HFF-Myc (cell line): Measurements from ENCODE around the gene MAST3.
A peak's percentile ranks its signal among the peaks of the same experiment; 100 is the strongest.
"Not testable (repeated sequence)": the region's sequence is repeated elsewhere in the genome, so short reads cannot be mapped to it uniquely, and the experiment has no call there.

Source experiments
- DNase-seq: peaks from one replicate; pipeline ENCODE4 v3.0.0-alpha.2; 2011; ENCODE audit warnings: low read depth; ENCODE audit errors: extremely low read depth
- H3K4me3 ChIP-seq: replicated peaks from 2 replicates; pipeline ENCODE4 v1.5.1; 2011; ENCODE audit warnings: low read depth, mild to moderate bottlenecking, control low read depth, low read length
- TF ChIP-seq, protein P1 (sequence below): IDR thresholded peaks from 2 replicates; pipeline ENCODE4 v1.5.1; 2012; ENCODE audit warnings: mild to moderate bottlenecking, low read depth, low read length, control low read depth; ENCODE audit errors: missing control alignments

MAST3 gene

GRCh38 chr19:18101268-18101667 is 3.7 kb downstream of the MAST3 start:
- DNase-seq: no peak
- TF ChIP-seq, protein P1, sequence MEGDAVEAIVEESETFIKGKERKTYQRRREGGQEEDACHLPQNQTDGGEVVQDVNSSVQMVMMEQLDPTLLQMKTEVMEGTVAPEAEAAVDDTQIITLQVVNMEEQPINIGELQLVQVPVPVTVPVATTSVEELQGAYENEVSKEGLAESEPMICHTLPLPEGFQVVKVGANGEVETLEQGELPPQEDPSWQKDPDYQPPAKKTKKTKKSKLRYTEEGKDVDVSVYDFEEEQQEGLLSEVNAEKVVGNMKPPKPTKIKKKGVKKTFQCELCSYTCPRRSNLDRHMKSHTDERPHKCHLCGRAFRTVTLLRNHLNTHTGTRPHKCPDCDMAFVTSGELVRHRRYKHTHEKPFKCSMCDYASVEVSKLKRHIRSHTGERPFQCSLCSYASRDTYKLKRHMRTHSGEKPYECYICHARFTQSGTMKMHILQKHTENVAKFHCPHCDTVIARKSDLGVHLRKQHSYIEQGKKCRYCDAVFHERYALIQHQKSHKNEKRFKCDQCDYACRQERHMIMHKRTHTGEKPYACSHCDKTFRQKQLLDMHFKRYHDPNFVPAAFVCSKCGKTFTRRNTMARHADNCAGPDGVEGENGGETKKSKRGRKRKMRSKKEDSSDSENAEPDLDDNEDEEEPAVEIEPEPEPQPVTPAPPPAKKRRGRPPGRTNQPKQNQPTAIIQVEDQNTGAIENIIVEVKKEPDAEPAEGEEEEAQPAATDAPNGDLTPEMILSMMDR: no peak
- H3K4me3 ChIP-seq: no peak overlapping the region

DNA sequence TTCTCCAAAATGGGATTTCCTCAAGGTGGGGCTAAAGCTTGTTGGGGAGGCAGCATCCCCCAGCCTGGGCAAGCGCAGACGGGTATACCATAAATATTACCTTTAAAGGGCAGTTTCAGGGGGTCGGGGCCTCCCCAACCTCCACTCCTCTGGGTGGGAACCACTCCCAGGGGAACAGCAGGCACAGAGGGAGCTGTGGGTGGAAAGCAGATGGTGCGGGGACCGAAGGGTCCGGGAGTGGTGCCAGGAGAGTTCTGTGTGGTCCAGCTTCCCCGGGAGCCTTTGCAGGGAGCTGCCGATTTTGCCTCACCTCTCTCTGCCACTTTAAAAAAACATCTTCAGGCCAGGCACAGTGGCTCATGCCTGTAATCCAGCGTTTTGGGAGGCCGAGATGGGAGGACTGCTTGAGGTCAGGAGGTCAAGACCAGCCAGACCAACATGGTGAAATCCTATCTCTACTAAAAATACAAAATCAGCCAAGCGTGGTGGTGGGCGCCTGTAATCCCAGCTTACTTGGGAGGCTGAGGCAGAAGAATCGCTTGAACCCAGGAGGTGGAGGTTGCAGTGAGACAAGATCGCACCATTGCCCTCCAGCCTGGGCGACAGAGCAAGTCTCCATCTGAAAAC is 5.5 kb downstream of the MAST3 start:
- TF ChIP-seq, protein P1: no peak
- no peak overlapping the region for H3K4me3 ChIP-seq
- no peak for DNase-seq

DNA sequence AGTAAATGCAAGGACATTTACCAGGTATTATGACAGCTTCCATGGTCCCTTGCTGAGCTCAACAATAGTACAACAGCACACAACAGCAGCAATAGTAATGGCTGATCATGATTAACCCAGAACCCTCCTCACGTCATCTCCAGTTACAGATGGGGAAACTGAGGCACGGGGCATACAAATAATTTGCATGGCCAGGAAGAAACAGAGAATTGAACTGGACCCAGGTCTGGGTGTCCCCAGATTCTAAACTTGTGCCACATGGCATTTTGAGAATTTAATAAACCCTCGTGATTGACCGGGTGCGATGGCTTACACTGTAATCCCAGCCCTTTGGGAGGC is 7.2 kb downstream of the MAST3 start:
- peak overlapping the region; percentile 17 for H3K4me3 ChIP-seq
- TF ChIP-seq, protein P1: no peak
- DNase-seq: no peak

GRCh38 chr19:18105259-18105658 is 7.7 kb downstream of the MAST3 start:
- not testable (repeated sequence) for DNase-seq, H3K4me3 ChIP-seq

DNA sequence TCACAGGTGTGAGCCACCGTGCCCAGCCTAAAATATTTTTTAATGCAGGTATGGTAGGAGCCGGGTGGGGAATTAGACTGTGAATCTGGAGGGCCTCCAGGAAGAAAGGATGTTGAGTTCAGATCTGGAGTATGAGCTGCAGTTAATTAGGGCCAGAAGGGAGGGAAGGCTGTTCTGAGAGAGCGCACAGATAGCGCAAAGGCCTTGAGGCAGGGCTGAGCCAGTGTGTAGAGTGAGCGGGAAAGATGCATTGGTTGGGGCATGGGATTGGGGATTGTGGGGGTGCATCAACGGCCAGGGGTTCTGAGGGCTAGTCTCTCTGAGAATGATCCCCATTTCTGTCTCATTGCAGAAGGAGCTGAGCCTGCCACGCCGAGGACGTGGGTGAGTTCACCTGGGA is 9.7 kb downstream of the MAST3 start:
- DNase-seq: no peak
- TF ChIP-seq, protein P1: no peak
- no peak overlapping the region for H3K4me3 ChIP-seq

- TF ChIP-seq, protein P1: no peak
- no peak overlapping the region for H3K4me3 ChIP-seq
- DNase-seq: no peak
Measured at GRCh38 chr19:18108897-18109296, 11.3 kb downstream of the MAST3 start.

- peak overlapping the region; percentile 54 for H3K4me3 ChIP-seq
- TF ChIP-seq, protein P1: no peak
- no peak for DNase-seq
Measured at GRCh38 chr19:18109341-18109732, 11.8 kb downstream of the MAST3 start.
